Measurements from ENCODE around the gene EHD3.

DNA sequence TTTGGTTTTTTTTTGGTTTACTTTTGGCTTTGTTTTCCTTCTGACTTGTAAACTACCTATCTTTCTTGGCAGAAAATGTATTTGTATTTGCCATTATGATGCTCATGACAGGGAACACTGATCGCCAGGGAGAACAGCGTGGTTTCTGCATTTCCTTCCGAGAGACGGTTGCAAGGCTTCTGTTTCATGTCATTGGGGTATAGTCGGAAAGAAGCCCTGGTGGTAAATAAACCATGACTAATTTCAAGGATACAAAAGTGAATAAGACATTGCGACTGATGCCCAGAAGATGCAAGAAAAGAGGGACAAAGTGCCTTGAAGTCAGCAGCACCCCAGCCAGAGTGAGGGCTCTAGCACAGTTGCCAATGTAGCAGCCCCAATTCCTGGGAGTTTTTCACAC lies 12.4 kb upstream of the EHD3 start:
- TF ChIP-seq, protein P1, sequence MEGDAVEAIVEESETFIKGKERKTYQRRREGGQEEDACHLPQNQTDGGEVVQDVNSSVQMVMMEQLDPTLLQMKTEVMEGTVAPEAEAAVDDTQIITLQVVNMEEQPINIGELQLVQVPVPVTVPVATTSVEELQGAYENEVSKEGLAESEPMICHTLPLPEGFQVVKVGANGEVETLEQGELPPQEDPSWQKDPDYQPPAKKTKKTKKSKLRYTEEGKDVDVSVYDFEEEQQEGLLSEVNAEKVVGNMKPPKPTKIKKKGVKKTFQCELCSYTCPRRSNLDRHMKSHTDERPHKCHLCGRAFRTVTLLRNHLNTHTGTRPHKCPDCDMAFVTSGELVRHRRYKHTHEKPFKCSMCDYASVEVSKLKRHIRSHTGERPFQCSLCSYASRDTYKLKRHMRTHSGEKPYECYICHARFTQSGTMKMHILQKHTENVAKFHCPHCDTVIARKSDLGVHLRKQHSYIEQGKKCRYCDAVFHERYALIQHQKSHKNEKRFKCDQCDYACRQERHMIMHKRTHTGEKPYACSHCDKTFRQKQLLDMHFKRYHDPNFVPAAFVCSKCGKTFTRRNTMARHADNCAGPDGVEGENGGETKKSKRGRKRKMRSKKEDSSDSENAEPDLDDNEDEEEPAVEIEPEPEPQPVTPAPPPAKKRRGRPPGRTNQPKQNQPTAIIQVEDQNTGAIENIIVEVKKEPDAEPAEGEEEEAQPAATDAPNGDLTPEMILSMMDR (IDR thresholded peaks at IDR 0.05; ENCODE audit: low read depth, low read length, missing input control): no peak
- TF ChIP-seq, protein P2, sequence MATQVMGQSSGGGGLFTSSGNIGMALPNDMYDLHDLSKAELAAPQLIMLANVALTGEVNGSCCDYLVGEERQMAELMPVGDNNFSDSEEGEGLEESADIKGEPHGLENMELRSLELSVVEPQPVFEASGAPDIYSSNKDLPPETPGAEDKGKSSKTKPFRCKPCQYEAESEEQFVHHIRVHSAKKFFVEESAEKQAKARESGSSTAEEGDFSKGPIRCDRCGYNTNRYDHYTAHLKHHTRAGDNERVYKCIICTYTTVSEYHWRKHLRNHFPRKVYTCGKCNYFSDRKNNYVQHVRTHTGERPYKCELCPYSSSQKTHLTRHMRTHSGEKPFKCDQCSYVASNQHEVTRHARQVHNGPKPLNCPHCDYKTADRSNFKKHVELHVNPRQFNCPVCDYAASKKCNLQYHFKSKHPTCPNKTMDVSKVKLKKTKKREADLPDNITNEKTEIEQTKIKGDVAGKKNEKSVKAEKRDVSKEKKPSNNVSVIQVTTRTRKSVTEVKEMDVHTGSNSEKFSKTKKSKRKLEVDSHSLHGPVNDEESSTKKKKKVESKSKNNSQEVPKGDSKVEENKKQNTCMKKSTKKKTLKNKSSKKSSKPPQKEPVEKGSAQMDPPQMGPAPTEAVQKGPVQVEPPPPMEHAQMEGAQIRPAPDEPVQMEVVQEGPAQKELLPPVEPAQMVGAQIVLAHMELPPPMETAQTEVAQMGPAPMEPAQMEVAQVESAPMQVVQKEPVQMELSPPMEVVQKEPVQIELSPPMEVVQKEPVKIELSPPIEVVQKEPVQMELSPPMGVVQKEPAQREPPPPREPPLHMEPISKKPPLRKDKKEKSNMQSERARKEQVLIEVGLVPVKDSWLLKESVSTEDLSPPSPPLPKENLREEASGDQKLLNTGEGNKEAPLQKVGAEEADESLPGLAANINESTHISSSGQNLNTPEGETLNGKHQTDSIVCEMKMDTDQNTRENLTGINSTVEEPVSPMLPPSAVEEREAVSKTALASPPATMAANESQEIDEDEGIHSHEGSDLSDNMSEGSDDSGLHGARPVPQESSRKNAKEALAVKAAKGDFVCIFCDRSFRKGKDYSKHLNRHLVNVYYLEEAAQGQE (IDR thresholded peaks at IDR 0.05): no peak
- TF ChIP-seq, protein P3, sequence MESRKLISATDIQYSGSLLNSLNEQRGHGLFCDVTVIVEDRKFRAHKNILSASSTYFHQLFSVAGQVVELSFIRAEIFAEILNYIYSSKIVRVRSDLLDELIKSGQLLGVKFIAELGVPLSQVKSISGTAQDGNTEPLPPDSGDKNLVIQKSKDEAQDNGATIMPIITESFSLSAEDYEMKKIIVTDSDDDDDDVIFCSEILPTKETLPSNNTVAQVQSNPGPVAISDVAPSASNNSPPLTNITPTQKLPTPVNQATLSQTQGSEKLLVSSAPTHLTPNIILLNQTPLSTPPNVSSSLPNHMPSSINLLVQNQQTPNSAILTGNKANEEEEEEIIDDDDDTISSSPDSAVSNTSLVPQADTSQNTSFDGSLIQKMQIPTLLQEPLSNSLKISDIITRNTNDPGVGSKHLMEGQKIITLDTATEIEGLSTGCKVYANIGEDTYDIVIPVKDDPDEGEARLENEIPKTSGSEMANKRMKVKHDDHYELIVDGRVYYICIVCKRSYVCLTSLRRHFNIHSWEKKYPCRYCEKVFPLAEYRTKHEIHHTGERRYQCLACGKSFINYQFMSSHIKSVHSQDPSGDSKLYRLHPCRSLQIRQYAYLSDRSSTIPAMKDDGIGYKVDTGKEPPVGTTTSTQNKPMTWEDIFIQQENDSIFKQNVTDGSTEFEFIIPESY (IDR thresholded peaks at IDR 0.05): no peak
- TF ChIP-seq SP1 (IDR thresholded peaks at IDR 0.05) (no peak), TAF1 (conservative IDR thresholded peaks at IDR 0.05) (no peak), RAD21 (IDR thresholded peaks at IDR 0.05) (no peak), YY1 (IDR thresholded peaks at IDR 0.05) (no peak), FOXA2 (IDR thresholded peaks at IDR 0.05) (no peak), FOXA1 (IDR thresholded peaks at IDR 0.05) (no peak)
